Measurements from ENCODE around the gene EIF4B. TPM values are rescaled to one million over a fixed set of nuclear protein-coding genes. Genes with fewer than 3 reads are reported as not detected.

Gene EIF4B
- total and polyA plus RNA-seq, 2 of the 13 experiments (the other 11 are each of a cell fraction or from before 2014, with no cell fraction given), result 416 to 548 TPM

DNA sequence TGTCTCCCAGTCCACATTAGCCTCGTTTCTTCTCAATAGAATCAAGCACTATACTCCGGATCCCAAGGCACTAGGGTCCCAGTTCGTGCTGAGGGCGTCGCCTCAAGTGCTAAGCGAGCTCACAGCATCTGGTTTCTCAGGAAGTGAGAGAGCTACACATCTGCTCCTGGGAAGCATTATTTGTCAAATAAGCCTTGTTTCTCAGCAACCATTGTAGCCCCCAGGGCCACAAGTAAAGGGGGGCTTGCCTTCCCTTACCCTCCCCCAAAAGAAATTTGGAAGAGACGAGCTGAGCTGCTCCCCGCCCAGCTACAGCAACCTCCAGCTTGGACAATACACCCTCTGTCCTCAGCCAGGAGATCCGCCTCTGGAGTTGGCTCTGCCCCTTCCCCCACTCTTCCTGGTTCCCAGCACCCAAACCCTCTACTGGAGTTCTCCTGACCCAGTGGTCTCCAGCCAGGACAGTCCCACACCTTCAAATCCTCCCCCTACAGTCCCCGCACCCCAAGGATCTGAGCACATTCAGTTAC lies 37.9 kb downstream of the EIF4B start (continued):
- TF ChIP-seq, protein P1, sequence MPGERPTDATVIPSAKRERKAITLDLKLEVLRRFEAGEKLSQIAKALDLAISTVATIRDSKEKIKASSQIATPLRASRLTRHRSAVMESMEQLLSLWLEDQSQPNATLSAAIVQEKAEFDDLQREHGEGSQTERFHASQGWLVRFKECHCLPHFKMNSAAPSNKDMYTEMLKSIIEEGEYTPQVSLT (CRISPR knock-in tag; IDR thresholded peaks at IDR 0.05; ENCODE audit: borderline replicate concordance, low read depth), result no peak
- TF ChIP-seq, protein P2, sequence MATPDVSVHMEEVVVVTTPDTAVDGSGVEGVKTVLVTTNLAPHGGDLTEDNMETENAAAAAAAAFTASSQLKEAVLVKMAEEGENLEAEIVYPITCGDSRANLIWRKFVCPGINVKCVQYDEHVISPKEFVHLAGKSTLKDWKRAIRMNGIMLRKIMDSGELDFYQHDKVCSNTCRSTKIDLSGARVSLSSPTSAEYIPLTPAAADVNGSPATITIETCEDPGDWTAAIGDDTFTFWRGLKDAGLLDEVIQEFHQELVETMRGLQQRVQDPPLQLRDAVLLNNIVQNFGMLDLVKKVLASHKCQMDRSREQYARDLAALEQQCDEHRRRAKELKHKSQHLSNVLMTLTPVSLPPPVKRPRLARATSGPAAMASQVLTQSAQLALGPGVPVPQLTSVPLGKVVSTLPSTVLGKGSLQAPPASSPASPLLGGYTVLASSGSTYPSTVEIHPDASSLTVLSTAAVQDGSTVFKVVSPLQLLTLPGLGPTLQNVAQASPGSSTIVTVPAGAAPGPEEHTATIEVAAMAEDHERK (CRISPR knock-in tag; IDR thresholded peaks at IDR 0.05; ENCODE audit: low read depth), result no peak
- no peak for TF ChIP-seq BHLHE40 (IDR thresholded peaks at IDR 0.05; ENCODE audit: low read length)
- TF ChIP-seq PHF8 (CRISPR knock-in tag; IDR thresholded peaks at IDR 0.05), result peak; percentile 21; the same call in 1 of the 2 replicates
- TF ChIP-seq HDAC2 (CRISPR knock-in tag; IDR thresholded peaks at IDR 0.05), result no peak
- no peak for TF ChIP-seq NFAT5 (CRISPR knock-in tag; IDR thresholded peaks at IDR 0.05)
- TF ChIP-seq ZGPAT (CRISPR knock-in tag; IDR thresholded peaks at IDR 0.05), result 0 out of 2 replicates have a peak, but pooled peaks have one; percentile 13
- peak; percentile 13; the same call in 1 of the 2 replicates for TF ChIP-seq ETV5 (CRISPR knock-in tag; IDR thresholded peaks at IDR 0.05; ENCODE audit: borderline replicate concordance)
- TF ChIP-seq CBX5 (CRISPR knock-in tag; IDR thresholded peaks at IDR 0.05; ENCODE audit: borderline replicate concordance), result 0 out of 2 replicates have a peak, but pooled peaks have one; percentile 0
- TF ChIP-seq, protein P3, sequence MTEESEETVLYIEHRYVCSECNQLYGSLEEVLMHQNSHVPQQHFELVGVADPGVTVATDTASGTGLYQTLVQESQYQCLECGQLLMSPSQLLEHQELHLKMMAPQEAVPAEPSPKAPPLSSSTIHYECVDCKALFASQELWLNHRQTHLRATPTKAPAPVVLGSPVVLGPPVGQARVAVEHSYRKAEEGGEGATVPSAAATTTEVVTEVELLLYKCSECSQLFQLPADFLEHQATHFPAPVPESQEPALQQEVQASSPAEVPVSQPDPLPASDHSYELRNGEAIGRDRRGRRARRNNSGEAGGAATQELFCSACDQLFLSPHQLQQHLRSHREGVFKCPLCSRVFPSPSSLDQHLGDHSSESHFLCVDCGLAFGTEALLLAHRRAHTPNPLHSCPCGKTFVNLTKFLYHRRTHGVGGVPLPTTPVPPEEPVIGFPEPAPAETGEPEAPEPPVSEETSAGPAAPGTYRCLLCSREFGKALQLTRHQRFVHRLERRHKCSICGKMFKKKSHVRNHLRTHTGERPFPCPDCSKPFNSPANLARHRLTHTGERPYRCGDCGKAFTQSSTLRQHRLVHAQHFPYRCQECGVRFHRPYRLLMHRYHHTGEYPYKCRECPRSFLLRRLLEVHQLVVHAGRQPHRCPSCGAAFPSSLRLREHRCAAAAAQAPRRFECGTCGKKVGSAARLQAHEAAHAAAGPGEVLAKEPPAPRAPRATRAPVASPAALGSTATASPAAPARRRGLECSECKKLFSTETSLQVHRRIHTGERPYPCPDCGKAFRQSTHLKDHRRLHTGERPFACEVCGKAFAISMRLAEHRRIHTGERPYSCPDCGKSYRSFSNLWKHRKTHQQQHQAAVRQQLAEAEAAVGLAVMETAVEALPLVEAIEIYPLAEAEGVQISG (CRISPR knock-in tag; IDR thresholded peaks at IDR 0.05), result 0 out of 2 replicates have a peak, but pooled peaks have one; percentile 20
- TF ChIP-seq ZNF609 (CRISPR knock-in tag; IDR thresholded peaks at IDR 0.05; ENCODE audit: borderline replicate concordance), result peak; percentile 43; the same call in 1 of the 2 replicates
